ENCODE results near the gene COMTD1. TPM values are rescaled to one million over a fixed set of nuclear protein-coding genes. Genes with fewer than 3 reads are reported as not detected.
"Not testable (repeated sequence)": the region's sequence is repeated elsewhere in the genome, so short reads cannot be mapped to it uniquely, and the experiment has no call there.

COMTD1 gene
- total RNA-seq, 1 donor from 2014 or later: 38.1 TPM

GRCh38 chr10:75203724-75204123, 32.0 kb downstream of the COMTD1 start:
- DNase-seq: no peak
- intact Hi-C loops (cut with micrococcal nuclease): no loop called here
- H3K36me3 Mint-ChIP-seq (ENCODE audit: low read depth): no peaks in the 10 kb centered on the region
- H3K9me3 Mint-ChIP-seq: no peaks in the 10 kb centered on the region
- no peak overlapping the region for H3K4me3 Mint-ChIP-seq
- no peak overlapping the region for H3K27ac Mint-ChIP-seq
- no peaks in the 10 kb centered on the region for H3K27me3 Mint-ChIP-seq
- H3K4me1 Mint-ChIP-seq: peaks cover 13% of the 10 kb centered on the region

DNA sequence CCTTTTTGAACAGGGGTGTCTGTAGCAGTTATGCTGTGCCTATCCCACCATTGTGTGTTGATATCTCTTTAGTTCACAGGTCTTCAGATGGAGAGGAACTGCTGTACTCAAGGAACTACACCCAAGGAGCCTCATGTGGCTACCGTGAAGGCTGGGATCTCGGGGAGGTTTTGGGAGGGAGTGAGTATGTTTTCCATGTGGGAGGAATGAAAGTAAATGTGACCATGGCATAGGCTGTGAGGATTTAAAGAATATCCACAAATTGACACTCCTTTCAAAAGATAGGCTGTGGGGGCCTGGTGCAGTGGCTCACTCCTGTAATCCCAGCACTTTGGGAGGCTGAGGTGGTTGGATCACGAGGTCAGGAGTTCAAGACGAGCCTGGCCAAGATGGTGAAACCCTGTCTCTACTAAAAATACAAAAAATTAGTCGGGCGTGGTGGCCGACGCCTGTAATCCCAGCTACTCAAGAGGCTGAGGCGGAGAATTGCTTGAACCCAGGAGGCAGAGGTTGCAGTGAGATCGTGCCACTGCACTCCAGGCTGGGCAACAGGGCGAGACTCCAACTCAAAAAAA, 32.6 kb downstream of the COMTD1 start:
- H3K36me3 Mint-ChIP-seq (ENCODE audit: low read depth); H3K9me3 Mint-ChIP-seq; H3K27me3 Mint-ChIP-seq; intact Hi-C loops (cut with micrococcal nuclease); H3K4me1 Mint-ChIP-seq; H3K27ac Mint-ChIP-seq; H3K4me3 Mint-ChIP-seq; DNase-seq: not testable (repeated sequence)

- no peaks in the 10 kb centered on the region for H3K9me3 Mint-ChIP-seq
- intact Hi-C loops (cut with micrococcal nuclease): no loop called here
- H3K27me3 Mint-ChIP-seq: no peaks in the 10 kb centered on the region
- no peak overlapping the region for H3K4me3 Mint-ChIP-seq
- peaks cover 6% of the 10 kb centered on the region for H3K4me1 Mint-ChIP-seq
- no peak overlapping the region for H3K27ac Mint-ChIP-seq
- no peaks in the 10 kb centered on the region for H3K36me3 Mint-ChIP-seq (ENCODE audit: low read depth)
- no peak for DNase-seq
These were observed 33.3 kb downstream of the COMTD1 start for GRCh38 chr10:75202321-75203045.

DNA sequence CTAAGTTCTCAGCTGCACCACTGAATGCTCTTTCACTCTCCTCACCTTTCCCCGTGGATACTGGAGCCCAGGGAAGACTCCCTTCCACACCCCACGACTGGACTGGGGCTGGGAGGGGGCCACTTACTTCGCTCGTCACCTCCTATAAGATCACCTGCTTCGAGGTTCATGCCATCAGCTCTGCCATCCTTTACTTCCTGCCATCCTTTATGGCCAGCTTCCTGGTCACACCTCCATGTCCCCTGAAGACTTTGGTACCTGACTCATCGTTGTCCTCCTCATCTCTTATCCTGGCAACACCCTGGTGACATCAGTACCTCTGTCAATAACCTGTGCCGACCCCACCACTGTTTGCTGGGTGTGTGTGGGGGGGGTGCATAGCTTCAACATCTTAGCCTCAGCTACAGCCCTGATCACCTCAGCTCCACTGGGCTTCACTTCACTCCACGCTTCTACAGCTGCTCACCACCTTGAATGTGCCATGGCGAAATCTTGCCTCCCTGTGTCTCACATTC, 33.9 kb downstream of the COMTD1 start:
- Mint-ChIP-seq H3K4me1 (peaks cover 6% of the 10 kb centered on the region), H3K36me3 (ENCODE audit: low read depth) (no peaks in the 10 kb centered on the region), H3K4me3 (no peak overlapping the region), H3K27ac (no peak overlapping the region), H3K9me3 (no peaks in the 10 kb centered on the region), H3K27me3 (no peaks in the 10 kb centered on the region)
- no peak for DNase-seq
- intact Hi-C loops (cut with micrococcal nuclease): no loop called here

- intact Hi-C loops (cut with micrococcal nuclease); H3K4me1 Mint-ChIP-seq; H3K27ac Mint-ChIP-seq: not testable (repeated sequence)
These were observed 35.8 kb downstream of the COMTD1 start for GRCh38 chr10:75199949-75200348.

DNA sequence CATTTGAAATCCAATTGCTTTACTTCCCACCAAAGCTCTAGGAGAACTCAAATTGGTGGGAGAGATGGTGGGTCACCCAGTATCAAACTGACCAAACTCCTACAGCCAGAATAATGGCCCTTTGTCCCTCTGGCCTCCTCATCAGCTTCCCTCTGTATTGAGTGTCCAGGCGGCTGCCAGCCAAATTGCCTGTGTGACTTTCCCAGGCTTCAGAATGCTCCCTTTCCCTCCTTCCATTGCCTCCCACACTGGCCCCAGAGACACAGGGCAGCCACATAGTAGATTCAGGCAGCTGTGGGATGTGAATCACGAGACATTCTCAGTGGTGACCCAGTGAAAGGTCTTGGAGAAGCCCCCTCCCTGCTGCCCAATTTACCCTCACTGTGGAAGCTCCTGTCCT, 37.9 kb downstream of the COMTD1 start:
- H3K36me3 Mint-ChIP-seq (ENCODE audit: low read depth): peaks cover 13% of the 10 kb centered on the region
- H3K4me1 Mint-ChIP-seq: no peaks in the 10 kb centered on the region
- no peaks in the 10 kb centered on the region for H3K27me3 Mint-ChIP-seq
- no peaks in the 10 kb centered on the region for H3K9me3 Mint-ChIP-seq
- no peak overlapping the region for H3K4me3 Mint-ChIP-seq
- H3K27ac Mint-ChIP-seq: no peak overlapping the region
- intact Hi-C loops (cut with micrococcal nuclease): no loop called here
- no peak for DNase-seq

More at GRCh38 chr10:75199949-75200348, 35.8 kb downstream of the COMTD1 start:
- not testable (repeated sequence) for H3K27me3 Mint-ChIP-seq; DNase-seq; H3K9me3 Mint-ChIP-seq; H3K4me3 Mint-ChIP-seq; H3K36me3 Mint-ChIP-seq (ENCODE audit: low read depth)

- intact Hi-C loops (cut with micrococcal nuclease): no loop called here
- H3K4me1 Mint-ChIP-seq: no peaks in the 10 kb centered on the region
- peaks cover 14% of the 10 kb centered on the region for H3K36me3 Mint-ChIP-seq (ENCODE audit: low read depth)
- H3K27me3 Mint-ChIP-seq: no peaks in the 10 kb centered on the region
- H3K4me3 Mint-ChIP-seq: no peak overlapping the region
- H3K27ac Mint-ChIP-seq: no peak overlapping the region
- DNase-seq: no peak
- no peaks in the 10 kb centered on the region for H3K9me3 Mint-ChIP-seq
These were observed 38.7 kb downstream of the COMTD1 start for GRCh38 chr10:75197066-75197465.

- H3K27ac Mint-ChIP-seq: no peak overlapping the region
- H3K4me3 Mint-ChIP-seq: no peak overlapping the region
- peaks cover 2% of the 10 kb centered on the region for H3K4me1 Mint-ChIP-seq
- no peaks in the 10 kb centered on the region for H3K27me3 Mint-ChIP-seq
- H3K9me3 Mint-ChIP-seq: no peaks in the 10 kb centered on the region
- DNase-seq: no peak
- peaks cover 14% of the 10 kb centered on the region for H3K36me3 Mint-ChIP-seq (ENCODE audit: low read depth)
- intact Hi-C loops (cut with micrococcal nuclease): no loop called here
These were observed 40.6 kb downstream of the COMTD1 start for GRCh38 chr10:75195035-75195763.

DNA sequence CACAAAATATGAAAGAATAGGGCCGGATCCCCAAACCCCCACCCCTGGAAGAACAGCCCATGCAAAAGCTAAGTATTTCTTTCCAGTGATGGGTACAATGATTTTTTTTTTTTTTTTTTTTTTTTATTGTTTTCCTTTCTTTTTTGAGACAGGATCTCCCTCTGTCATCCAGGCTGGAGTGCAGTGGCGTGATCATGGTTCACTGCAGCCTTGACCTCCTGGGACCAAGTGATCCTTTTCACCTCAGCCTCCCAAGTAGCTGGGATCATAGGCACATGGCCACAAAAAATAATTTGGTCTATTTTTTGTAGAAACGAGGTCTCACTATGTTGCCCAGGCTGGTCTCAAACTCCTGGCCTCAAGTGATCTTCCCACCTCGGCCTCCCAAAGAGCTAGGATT, 41.1 kb downstream of the COMTD1 start:
- H3K9me3 Mint-ChIP-seq; DNase-seq; H3K27ac Mint-ChIP-seq; H3K27me3 Mint-ChIP-seq; H3K4me3 Mint-ChIP-seq; intact Hi-C loops (cut with micrococcal nuclease); H3K4me1 Mint-ChIP-seq: not testable (repeated sequence)
- peaks cover 14% of the 10 kb centered on the region for H3K36me3 Mint-ChIP-seq (ENCODE audit: low read depth)

- intact Hi-C loops (cut with micrococcal nuclease): no loop called here
- no peak for DNase-seq
- Mint-ChIP-seq H3K27ac (no peak overlapping the region), H3K9me3 (no peaks in the 10 kb centered on the region), H3K4me3 (no peak overlapping the region), H3K27me3 (no peaks in the 10 kb centered on the region), H3K4me1 (peaks cover 7% of the 10 kb centered on the region), H3K36me3 (ENCODE audit: low read depth) (peaks cover 14% of the 10 kb centered on the region)
These were observed 43.8 kb downstream of the COMTD1 start for GRCh38 chr10:75191821-75192568.

GRCh38 chr10:75189266-75190096, 46.3 kb downstream of the COMTD1 start:
- Mint-ChIP-seq H3K27ac (no peak overlapping the region), H3K4me3 (no peak overlapping the region), H3K27me3 (no peaks in the 10 kb centered on the region), H3K4me1 (peaks cover 12% of the 10 kb centered on the region), H3K36me3 (ENCODE audit: low read depth) (peaks cover 8% of the 10 kb centered on the region), H3K9me3 (no peaks in the 10 kb centered on the region)
- DNase-seq: no peak
- intact Hi-C loops (cut with micrococcal nuclease): loop anchor here (5.0 kb wide), 1 partner anchor 77 kb away; the partner anchor contains the start of gene SAMD8

- peaks cover 12% of the 10 kb centered on the region for H3K4me1 Mint-ChIP-seq
- DNase-seq; H3K27me3 Mint-ChIP-seq; H3K4me3 Mint-ChIP-seq; H3K36me3 Mint-ChIP-seq (ENCODE audit: low read depth); H3K9me3 Mint-ChIP-seq: not testable (repeated sequence)
- peak overlapping the region; percentile 15 for H3K27ac Mint-ChIP-seq
- intact Hi-C loops (cut with micrococcal nuclease): loop anchor here (1.0 to 5.0 kb wide), 4 partner anchors 22 to 76 kb away; partner anchors contain the start of genes SAMD8 and VDAC2
These were observed 47.2 kb downstream of the COMTD1 start for GRCh38 chr10:75188522-75188921.

DNA sequence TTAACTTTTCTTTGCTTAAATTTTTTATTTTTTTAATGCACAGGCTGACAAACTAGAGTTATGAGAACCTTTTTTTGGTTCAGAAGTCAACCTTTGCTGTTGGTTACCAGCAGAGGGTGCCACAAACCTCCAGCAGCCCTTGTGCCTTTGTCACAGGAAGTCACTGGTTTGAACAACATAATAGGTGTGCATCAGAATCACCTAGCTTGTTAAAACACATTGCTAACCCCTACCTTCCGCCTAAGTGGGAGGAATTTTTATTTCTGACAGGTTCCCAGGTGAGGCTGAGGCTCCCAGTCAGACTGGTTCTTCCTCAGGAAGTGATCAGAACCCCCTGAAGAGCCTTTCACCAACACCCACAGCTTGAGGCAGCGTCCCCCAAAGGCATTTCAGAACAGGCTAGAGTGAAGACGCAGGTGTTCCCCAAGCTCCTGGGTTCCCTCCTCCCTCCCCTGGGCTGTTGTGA, 47.8 kb downstream of the COMTD1 start:
- H3K4me3 Mint-ChIP-seq: no peak overlapping the region
- H3K9me3 Mint-ChIP-seq: no peaks in the 10 kb centered on the region
- H3K27me3 Mint-ChIP-seq: no peaks in the 10 kb centered on the region
- DNase-seq: peak; percentile 89
- H3K27ac Mint-ChIP-seq: peak overlapping the region; percentile 15
- H3K4me1 Mint-ChIP-seq: peaks cover 12% of the 10 kb centered on the region
- peaks cover 2% of the 10 kb centered on the region for H3K36me3 Mint-ChIP-seq (ENCODE audit: low read depth)
- intact Hi-C loops (cut with micrococcal nuclease): loop anchor here (1.0 to 5.0 kb wide), 4 partner anchors 22 to 76 kb away; partner anchors contain the start of genes SAMD8 and VDAC2
